ENCODE data around the gene ACIN1. TPM values are rescaled to one million over a fixed set of nuclear protein-coding genes. Genes with fewer than 3 reads are reported as not detected.

ACIN1 gene
- total RNA-seq, 1 experiment from 2014 or later = 179 TPM

- Histone ChIP-seq H3K79me2 (ENCODE audit: insufficient read depth, low read length) (peaks cover 21% of the 10 kb centered on the region), H3K27ac (ENCODE audit: low read depth, low read length) (no peak overlapping the region), H2AFZ (ENCODE audit: low read depth, low read length, poor library complexity, severe bottlenecking) (no peak overlapping the region), H3K4me1 (ENCODE audit: control insufficient read depth in 1 of 2, insufficient read depth in 2 of 2, low read length in 2 of 2) (no peaks in the 10 kb centered on the region), H3K9me2 (ENCODE audit: insufficient read depth) (no peaks in the 10 kb centered on the region), H3K9ac (ENCODE audit: low read length) (no peak overlapping the region), H3K9me3 (ENCODE audit: control insufficient read depth in 1 of 2, insufficient read depth in 1 of 2, low read depth in 1 of 2, low read length in 2 of 2) (no peaks in the 10 kb centered on the region), H4K20me1 (ENCODE audit: insufficient read depth) (no peaks in the 10 kb centered on the region), H3K4me3 (replicated peaks in 1 of 2; ENCODE audit: low read depth in 1 of 2, low read length in 2 of 2) (no peak overlapping the region), H3K27me3 (ENCODE audit: insufficient read depth, low read length) (no peaks in the 10 kb centered on the region; the same call in 1 of the 2 replicates), H3K4me2 (ENCODE audit: low read length) (no peak overlapping the region), H3K36me3 (ENCODE audit: control insufficient read depth in 1 of 2, insufficient read depth in 2 of 2, low read length in 2 of 2) (peaks cover 11 to 13% of the 10 kb centered on the region in 2 experiments)
- intact Hi-C loops (cut with micrococcal nuclease) = no loop called here
- no TSS peak for BruUV-seq (replicated peaks)
- ChIA-PET RAD21 (ENCODE audit: low non-redundant PET in 1 of 2, low total read pairs in 2 of 2, uncharacterized antibody in 2 of 2, unreplicated experiment in 2 of 2) (no interaction called here), CTCF (interaction anchor here (1.8 to 1.9 kb wide), 2 partner anchors 18 to 33 kb away, joined by 4 to 7 read pairs; no protein-coding TSS in a partner anchor), POLR2A (no interaction called here)
- DNase-seq (ENCODE audit: low read depth, low spot score) = no peak
- no peak for TF ChIP-seq EZH2 (IDR thresholded peaks at IDR 0.05)
- TF ChIP-seq REST (IDR thresholded peaks at IDR 0.05; ENCODE audit: low read depth) = no peak
- no peak for TF ChIP-seq CEBPB (IDR thresholded peaks at IDR 0.05; ENCODE audit: low read depth)
- no peak for TF ChIP-seq FOSL1 (IDR thresholded peaks at IDR 0.05; ENCODE audit: low read depth)
- TF ChIP-seq ZFX (IDR thresholded peaks at IDR 0.05) = no peak
- TF ChIP-seq ZNF274 (IDR thresholded peaks at IDR 0.05; ENCODE audit: low read depth, low read length) = no peak
- TF ChIP-seq RAD21 (IDR thresholded peaks at IDR 0.05; ENCODE audit: low read depth) = no peak
- TF ChIP-seq EGR1 (IDR thresholded peaks at IDR 0.05; ENCODE audit: low read depth) = no peak
- TF ChIP-seq MAX (IDR thresholded peaks at IDR 0.05) = no peak
- TF ChIP-seq ATF3 (IDR thresholded peaks at IDR 0.05) = no peak
- TF ChIP-seq CTCF (IDR thresholded peaks at IDR 0.05 in 2 of 3, conservative IDR thresholded peaks at IDR 0.05 in 1 of 3; ENCODE audit: borderline replicate concordance in 1 of 3, insufficient read depth in 1 of 3, low read depth in 2 of 3, low read length in 2 of 3) = no peak
- no peak for TF ChIP-seq JUND (IDR thresholded peaks at IDR 0.05)
- TF ChIP-seq POLR2A (IDR thresholded peaks at IDR 0.05; ENCODE audit: borderline replicate concordance, extremely low read depth, insufficient read depth, insufficient read length) = no peak
- TF ChIP-seq ELF1 (IDR thresholded peaks at IDR 0.05; ENCODE audit: borderline replicate concordance, low read depth) = no peak
- no peak for TF ChIP-seq SRF (IDR thresholded peaks at IDR 0.05; ENCODE audit: low read depth)
- no peak for ATAC-seq
Observed at GRCh38 chr14:23101986-23102625, 7.2 kb upstream of the ACIN1 start.

All from HCT116 (cell line).